ENCODE results near the gene PIERCE2.

DNA sequence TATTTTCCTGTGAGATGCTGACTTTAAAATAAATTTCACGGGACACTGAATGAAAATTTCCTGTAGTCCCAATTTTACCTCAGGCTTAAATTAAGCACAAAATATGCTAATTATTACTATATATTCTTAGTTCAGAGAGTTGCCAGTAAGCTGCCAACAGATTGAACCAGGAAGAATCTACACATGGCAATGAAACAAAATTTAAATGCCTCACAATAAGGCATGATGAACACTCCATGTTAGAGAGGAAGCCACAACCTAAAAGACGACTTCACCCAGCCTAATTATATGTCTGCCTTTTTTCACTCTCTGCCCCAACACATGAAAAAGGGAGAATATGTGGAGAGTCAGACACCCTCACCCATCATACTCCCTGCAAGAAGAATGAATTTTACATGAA is 60.0 kb downstream of the PIERCE2 start:
- TF ChIP-seq, protein P1, sequence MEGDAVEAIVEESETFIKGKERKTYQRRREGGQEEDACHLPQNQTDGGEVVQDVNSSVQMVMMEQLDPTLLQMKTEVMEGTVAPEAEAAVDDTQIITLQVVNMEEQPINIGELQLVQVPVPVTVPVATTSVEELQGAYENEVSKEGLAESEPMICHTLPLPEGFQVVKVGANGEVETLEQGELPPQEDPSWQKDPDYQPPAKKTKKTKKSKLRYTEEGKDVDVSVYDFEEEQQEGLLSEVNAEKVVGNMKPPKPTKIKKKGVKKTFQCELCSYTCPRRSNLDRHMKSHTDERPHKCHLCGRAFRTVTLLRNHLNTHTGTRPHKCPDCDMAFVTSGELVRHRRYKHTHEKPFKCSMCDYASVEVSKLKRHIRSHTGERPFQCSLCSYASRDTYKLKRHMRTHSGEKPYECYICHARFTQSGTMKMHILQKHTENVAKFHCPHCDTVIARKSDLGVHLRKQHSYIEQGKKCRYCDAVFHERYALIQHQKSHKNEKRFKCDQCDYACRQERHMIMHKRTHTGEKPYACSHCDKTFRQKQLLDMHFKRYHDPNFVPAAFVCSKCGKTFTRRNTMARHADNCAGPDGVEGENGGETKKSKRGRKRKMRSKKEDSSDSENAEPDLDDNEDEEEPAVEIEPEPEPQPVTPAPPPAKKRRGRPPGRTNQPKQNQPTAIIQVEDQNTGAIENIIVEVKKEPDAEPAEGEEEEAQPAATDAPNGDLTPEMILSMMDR (IDR thresholded peaks at IDR 0.05; ENCODE audit: low read length): no peak
- TF ChIP-seq EZH2 (optimal IDR thresholded peaks at IDR 0.05; ENCODE audit: low read depth, low read length): no peak
